ENCODE data around the gene SHH.
A peak's percentile ranks its signal among the peaks of the same experiment; 100 is the strongest.
"Not testable (repeated sequence)": the region's sequence is repeated elsewhere in the genome, so short reads cannot be mapped to it uniquely, and the experiment has no call there.

The SHH gene

GRCh38 chr7:155818820-155819168 is 6.5 kb upstream of the SHH start:
- no peak for DNase-seq

GRCh38 chr7:155818154-155818819 is 6.0 kb upstream of the SHH start:
- DNase-seq: no peak

GRCh38 chr7:155817515-155817914 is 5.3 kb upstream of the SHH start:
- not testable (repeated sequence) for DNase-seq

- no peak for DNase-seq
Observed at GRCh38 chr7:155816996-155817395, 4.7 kb upstream of the SHH start.

GRCh38 chr7:155816192-155816508 is 3.9 kb upstream of the SHH start:
- DNase-seq: no peak

DNA sequence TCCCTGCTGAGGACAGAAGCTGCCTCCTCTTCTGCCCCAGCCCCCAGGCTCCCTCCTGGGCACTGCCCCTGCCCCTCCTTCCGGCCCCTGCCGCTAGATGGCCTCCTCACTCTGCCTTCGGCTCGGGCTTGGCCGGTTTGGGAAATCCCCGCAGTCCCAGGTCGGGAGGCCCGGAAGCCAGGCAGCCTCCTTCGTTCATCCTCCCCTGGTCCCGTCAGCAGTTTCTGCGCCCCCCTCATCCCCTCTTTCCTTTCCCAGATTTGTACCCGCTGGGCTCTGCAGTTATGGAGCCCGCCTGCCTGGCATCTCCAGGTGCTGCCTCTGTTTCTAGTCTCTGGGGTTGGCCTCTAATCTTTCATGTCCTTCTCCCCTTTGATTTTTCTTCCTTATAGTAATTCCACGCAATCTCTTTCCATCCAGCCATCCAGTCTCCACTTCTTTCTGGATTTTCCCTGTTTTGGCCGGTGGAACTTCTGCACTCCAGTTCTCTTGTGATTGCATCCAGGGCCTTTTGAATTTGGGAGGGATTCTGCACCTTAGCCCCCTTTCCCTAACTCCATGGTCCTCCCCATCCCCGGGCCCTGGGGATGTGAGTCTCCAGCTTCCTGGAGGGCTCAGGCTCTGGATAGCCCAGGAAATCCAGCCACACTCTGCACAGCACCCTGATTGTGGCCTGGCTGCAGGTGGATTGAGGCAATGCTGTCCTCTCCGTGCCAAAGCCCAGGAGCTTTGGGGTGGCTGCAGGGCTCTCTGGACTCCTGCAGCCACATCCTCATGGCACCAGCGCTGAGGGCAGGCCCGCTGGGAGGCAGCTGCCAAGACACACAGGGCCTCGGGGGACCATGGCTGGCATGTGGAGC is 3.3 kb upstream of the SHH start:
- DNase-seq: peak; percentile 49

- no peak for DNase-seq
Observed at GRCh38 chr7:155814316-155815276, 2.3 kb upstream of the SHH start.

GRCh38 chr7:155813546-155814315 is 1.5 kb upstream of the SHH start:
- no peak for DNase-seq

DNA sequence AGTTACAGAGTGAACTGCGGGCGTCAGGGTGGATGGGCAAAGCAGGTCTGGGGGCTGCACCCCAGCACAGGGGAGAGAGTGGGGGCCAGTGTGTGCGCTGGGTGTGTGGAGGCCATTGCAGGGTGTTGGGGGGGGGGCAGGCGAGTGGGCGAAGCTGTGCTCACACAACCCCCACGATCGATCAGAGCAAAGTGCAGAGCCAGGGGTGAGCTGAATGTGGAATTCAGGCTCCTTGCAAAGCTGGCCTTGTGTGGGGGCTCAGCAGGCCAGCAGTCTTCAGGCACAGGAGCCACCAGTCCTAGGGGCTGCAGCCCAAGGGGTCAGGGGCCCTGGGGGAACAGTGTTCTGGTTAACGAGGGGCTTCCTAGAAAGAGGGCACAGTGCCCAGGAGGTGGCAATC is 862 bp upstream of the SHH start:
- DNase-seq: no peak

GRCh38 chr7:155811560-155811894 is 736 bp downstream of the SHH start:
- DNase-seq: no peak

DNA sequence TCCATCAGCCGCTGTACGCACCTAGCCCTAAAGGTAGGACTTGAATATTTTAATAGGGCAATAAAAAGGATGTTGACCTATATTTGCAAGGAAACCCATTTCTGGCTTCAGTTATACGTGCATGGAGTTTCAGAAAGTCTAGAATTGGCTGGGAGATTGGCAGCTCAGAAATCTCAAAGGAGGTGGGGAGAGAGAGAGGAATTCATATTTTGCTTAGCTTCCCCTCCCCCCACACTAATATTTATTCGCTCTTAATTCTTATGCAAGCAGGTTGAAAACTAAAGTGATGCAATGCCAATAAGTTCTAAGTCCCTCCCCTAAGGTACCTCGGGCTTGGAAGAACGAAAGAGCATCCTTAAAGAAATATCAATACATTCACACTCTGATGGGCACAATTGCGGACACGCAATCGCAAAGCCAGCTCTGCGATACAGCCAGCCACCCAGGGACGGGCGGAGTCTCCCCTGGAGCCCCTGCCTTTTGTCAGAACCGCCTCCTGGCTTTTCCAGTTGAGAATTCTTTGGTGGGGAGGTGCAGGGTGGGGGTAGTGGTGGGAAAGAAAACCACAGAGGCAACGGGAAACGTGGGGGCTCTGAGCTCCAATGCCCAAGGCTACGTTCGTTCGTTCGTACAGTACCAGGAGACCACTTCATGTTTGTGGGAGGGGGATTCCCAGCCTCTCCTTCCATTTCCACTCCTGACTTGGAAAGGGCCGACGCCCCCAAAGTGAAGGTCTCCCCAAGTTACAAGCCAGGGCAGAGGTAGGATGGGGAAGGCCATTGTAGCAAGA is 1.3 kb downstream of the SHH start:
- no peak for DNase-seq

- DNase-seq: no peak
Observed at GRCh38 chr7:155809947-155810769, 2.1 kb downstream of the SHH start.

DNA sequence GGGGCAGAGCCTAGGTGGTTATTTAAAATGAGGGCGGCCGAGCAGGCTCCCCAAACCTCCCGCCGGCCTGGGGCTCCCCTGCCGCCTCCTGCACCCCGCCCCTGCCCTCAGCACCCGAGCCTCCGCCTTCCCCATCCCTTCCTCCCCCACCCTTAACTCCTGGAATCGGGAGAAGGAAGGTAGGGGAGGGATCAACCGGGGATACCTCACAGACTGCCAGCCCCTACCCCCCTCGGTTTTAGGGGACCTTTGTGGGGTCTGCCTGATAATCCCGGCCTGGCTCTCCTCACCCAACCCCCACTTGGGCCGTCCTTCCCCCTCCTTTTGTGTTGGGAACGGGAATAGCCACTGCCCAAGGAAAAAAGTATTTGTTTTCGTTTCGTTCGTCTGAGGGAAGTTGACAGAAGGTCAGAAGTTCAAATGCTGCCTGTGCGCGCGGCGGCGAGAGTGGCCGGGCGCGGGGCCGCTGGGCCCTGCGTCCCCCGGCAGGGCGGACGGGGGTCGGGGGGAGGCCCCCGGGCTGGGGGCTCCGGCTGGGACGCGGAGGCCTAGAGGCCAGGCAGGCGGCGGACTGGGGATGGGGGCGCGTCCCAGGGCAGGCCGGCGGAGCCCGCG is 2.8 kb downstream of the SHH start:
- DNase-seq: no peak

DNA sequence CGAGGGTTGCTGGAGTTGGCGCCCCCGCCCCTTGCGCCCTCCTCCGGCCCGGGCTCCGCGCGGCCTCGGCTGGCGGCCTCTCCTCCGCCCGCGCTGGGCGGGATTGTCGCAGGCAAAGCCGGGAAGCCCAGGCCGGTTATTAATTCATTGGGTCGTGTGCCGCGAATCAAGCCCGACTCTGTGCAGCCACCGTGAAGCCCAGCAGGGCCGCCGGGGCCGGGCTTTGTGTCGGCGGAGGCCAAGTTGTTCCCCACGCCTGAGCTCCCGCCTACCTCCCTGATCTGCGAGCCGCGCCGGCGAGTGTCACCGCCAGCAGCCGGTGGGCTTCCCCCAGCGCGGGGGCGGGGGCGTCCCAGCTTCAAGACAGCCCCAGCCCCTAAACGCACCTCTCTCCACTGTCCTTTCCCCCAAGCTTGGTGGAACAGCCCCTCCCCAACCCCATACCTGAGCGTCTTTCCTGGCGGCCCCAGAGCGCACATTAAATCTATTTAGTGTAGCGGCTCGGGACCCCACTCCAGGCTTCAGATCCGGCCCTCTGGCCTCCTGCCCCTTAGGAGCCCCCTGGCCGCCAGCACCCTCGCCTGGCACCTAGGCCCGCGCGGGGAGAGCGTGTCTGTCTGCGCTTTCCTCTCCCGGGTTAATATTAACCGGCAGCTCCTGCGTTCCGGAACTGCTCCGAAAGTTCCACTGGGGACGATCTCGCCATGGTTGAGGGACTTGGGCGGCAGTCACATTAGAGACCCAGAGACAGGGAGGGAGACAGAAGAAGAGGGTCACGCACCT is 3.5 kb downstream of the SHH start:
- DNase-seq: no peak

- no peak for DNase-seq
Observed at GRCh38 chr7:155807789-155808548, 4.3 kb downstream of the SHH start.

- no peak for DNase-seq
Observed at GRCh38 chr7:155807065-155807671, 5.1 kb downstream of the SHH start.

DNA sequence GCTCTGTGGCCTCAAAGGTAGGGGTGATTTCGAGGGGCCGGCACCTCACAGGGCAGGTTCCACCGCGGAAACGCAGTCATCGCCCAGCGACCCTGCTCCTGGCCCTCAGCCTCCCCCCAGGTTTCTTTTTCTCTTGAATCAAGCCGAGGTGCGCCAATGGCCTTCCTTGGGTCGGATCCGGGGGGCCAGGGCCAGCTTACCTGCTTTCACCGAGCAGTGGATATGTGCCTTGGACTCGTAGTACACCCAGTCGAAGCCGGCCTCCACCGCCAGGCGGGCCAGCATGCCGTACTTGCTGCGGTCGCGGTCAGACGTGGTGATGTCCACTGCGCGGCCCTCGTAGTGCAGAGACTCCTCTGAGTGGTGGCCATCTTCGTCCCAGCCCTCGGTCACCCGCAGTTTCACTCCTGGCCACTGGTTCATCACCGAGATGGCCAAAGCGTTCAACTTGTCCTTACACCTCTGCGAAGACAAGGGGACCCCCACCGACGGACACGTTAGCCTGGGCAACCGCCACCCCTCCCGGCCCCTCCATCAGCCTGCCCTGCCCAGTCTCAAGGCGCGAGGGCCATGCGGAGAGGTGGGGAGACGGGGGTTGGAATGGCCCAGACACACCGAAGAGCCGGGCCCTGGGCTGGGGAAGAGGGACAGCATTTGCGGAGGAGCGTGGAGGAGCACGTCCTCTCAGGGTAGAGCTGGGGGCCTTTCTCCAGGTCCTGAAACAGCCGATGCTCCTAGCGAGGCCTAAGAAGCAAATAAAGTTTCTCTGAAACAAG is 6.0 kb downstream of the SHH start:
- DNase-seq: no peak

DNA sequence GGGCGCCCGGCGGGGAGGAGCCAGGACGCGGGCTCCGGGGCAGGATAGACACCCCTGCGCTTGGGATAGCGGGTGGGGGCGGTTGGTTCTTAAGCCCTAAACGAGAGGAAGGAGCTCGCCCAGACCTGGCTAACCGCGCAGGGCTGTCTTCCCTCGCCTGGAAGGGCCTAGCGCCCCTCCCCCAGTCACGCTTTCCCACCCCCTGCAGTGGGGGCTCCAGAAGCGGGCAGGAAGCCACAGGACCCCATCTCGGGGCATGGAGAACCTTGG is 6.5 kb downstream of the SHH start:
- no peak for DNase-seq

Measured in fibroblast of skin of back (primary cell).